ENCODE measurements around the gene TCP10L. TPM values are rescaled to one million over a fixed set of nuclear protein-coding genes. Genes with fewer than 3 reads are reported as not detected.

TCP10L gene
- total and polyA plus RNA-seq, 2 of the 13 experiments (the other 11 are each of a cell fraction or from before 2014, with no cell fraction given), result 0.90 to 2.4 TPM

DNA sequence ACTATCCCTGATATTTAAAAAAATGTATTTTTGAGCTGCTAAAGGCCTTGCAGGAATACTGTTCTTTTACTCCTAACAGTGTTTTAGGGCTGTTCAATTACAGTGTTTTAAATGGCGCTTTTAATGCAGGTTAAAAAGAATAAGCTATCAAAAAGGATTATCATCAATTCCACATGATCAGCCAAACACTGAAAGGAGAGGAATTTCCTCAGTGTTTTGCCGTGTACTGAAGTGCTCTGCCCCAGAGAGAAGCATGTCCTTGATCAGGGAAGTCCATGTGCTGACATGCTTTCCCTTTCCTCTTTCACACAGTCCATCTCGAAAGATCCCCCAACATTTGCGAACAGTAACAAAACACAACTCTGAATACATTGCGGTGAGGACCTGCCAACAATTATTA is 23.5 kb upstream of the TCP10L start:
- WGBS (ENCODE audit: low lambda C conversion rate), result 95% methylated on average over 5 of the region's 5 CpGs
- H3K27me3 ChIP-seq (ENCODE audit: control insufficient read depth in 1 of 2, insufficient read depth in 2 of 2, low read length in 2 of 2), result no peaks in the 10 kb centered on the region; a peak in 1 of 5 replicates
- no peak for TF ChIP-seq HOXA3 (CRISPR knock-in tag; IDR thresholded peaks at IDR 0.05)
- no peak for TF ChIP-seq PAWR (CRISPR knock-in tag; IDR thresholded peaks at IDR 0.05; ENCODE audit: borderline replicate concordance)
- no peak for TF ChIP-seq ZNF772 (CRISPR knock-in tag; IDR thresholded peaks at IDR 0.05)
- no peak for TF ChIP-seq NR2C2 (CRISPR knock-in tag; IDR thresholded peaks at IDR 0.05; ENCODE audit: borderline replicate concordance)
- TF ChIP-seq, protein P1, sequence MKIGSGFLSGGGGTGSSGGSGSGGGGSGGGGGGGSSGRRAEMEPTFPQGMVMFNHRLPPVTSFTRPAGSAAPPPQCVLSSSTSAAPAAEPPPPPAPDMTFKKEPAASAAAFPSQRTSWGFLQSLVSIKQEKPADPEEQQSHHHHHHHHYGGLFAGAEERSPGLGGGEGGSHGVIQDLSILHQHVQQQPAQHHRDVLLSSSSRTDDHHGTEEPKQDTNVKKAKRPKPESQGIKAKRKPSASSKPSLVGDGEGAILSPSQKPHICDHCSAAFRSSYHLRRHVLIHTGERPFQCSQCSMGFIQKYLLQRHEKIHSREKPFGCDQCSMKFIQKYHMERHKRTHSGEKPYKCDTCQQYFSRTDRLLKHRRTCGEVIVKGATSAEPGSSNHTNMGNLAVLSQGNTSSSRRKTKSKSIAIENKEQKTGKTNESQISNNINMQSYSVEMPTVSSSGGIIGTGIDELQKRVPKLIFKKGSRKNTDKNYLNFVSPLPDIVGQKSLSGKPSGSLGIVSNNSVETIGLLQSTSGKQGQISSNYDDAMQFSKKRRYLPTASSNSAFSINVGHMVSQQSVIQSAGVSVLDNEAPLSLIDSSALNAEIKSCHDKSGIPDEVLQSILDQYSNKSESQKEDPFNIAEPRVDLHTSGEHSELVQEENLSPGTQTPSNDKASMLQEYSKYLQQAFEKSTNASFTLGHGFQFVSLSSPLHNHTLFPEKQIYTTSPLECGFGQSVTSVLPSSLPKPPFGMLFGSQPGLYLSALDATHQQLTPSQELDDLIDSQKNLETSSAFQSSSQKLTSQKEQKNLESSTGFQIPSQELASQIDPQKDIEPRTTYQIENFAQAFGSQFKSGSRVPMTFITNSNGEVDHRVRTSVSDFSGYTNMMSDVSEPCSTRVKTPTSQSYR (CRISPR knock-in tag; IDR thresholded peaks at IDR 0.05; ENCODE audit: borderline replicate concordance), result no peak
- TF ChIP-seq TRIM24 (CRISPR knock-in tag; IDR thresholded peaks at IDR 0.05), result no peak
- no peak for TF ChIP-seq HNRNPL (IDR thresholded peaks at IDR 0.05; ENCODE audit: low read depth, low read length)
- no peak for TF ChIP-seq TCF7L2 (IDR thresholded peaks at IDR 0.05; ENCODE audit: low read depth, low read length)
- no peak for TF ChIP-seq PRMT3 (CRISPR knock-in tag; IDR thresholded peaks at IDR 0.05; ENCODE audit: borderline replicate concordance, low read depth)
- TF ChIP-seq HHEX (CRISPR knock-in tag; IDR thresholded peaks at IDR 0.05), result no peak
- TF ChIP-seq ZNF24 (IDR thresholded peaks at IDR 0.05), result no peak
- TF ChIP-seq CCDC6 (CRISPR knock-in tag; IDR thresholded peaks at IDR 0.05), result no peak
- no peak for TF ChIP-seq ZBTB7A (CRISPR knock-in tag; IDR thresholded peaks at IDR 0.05)
- TF ChIP-seq ZNF530 (CRISPR knock-in tag; IDR thresholded peaks at IDR 0.05; ENCODE audit: low read depth), result no peak
- no peak for TF ChIP-seq ZBTB42 (CRISPR knock-in tag; IDR thresholded peaks at IDR 0.05)
- no peak for TF ChIP-seq ZBTB3 (CRISPR knock-in tag; IDR thresholded peaks at IDR 0.05; ENCODE audit: borderline replicate concordance, low read depth)
- BruUV-seq (replicated peaks), result TSS peak; percentile 27
- 0 out of 2 replicates have a peak, but pooled peaks cover 4% of the 10 kb centered on the region for H4K20me1 ChIP-seq (ENCODE audit: insufficient read depth, low read length)
- H2AFZ ChIP-seq (ENCODE audit: low read length), result no peak overlapping the region
- H3K36me3 ChIP-seq (replicated peaks in 1 of 2; ENCODE audit: control insufficient read depth in 1 of 2, insufficient read depth in 2 of 2, low read length in 2 of 2), result peaks cover 18 to 47% of the 10 kb centered on the region in 2 experiments; a peak in 4 of 5 replicates
- no peaks in the 10 kb centered on the region for H3K9me3 ChIP-seq (ENCODE audit: low read length)
- H3K4me3 ChIP-seq (replicated peaks in 1 of 3; ENCODE audit: insufficient read depth in 1 of 3, low read depth in 2 of 3, low read length in 3 of 3), result no peak overlapping the region
- CTCF ChIA-PET (ENCODE audit: low intra/inter-chr PET ratio, low total read pairs), result no interaction called here
- intact Hi-C loops (cut with micrococcal nuclease; ENCODE audit: unreplicated experiment), result loop anchor here (10.0 kb wide), 1 partner anchor 84 kb away; no protein-coding TSS in a partner anchor
- H3K9ac ChIP-seq (ENCODE audit: insufficient read depth, low read depth, low read length), result no peak overlapping the region
- no peak overlapping the region for H3K4me2 ChIP-seq (ENCODE audit: low read depth, low read length)
- peaks cover 14% of the 10 kb centered on the region for H3K4me1 ChIP-seq (ENCODE audit: insufficient read depth, low read length)
- peaks cover 18% of the 10 kb centered on the region for H3K79me2 ChIP-seq (ENCODE audit: insufficient read depth, low read length)
- POLR2A ChIA-PET, result no interaction called here
- in situ Hi-C loops (cut with HindIII; ENCODE audit: extremely low pct_ligation_motif_present, low pct_unique_long_range_greater_than_20kb), result no loop called here
- no peak overlapping the region for H3K27ac ChIP-seq (ENCODE audit: extremely low read length, insufficient read depth, low read length)
- no peak for FAIRE-seq
- no peak for ATAC-seq
- no peak for DNase-seq (ENCODE audit: low spot score)

Measured in HepG2 (cell line).